GM23248 (cell line): ENCODE data around the gene KATNBL1. TPM values are rescaled to one million over a fixed set of nuclear protein-coding genes. Genes with fewer than 3 reads are reported as not detected.

Experiments used
- DNase-seq: peaks from one replicate; pipeline ENCODE4 v3.0.0-alpha.2; 2015
- H2AFZ ChIP-seq: fragments of 200-600 bp; sonication (generic); 2 replicates; pipeline ENCODE4 v1.6.1; 2016; ENCODE audit warnings: antibody characterized with exemption
- H3F3A ChIP-seq: fragments of 200-600 bp; sonication (generic); 2 replicates; pipeline ENCODE4 v1.6.1; 2016; ENCODE audit warnings: mild to moderate bottlenecking, antibody characterized with exemption, mixed run types; ENCODE audit not compliant: insufficient read depth
- H3K27ac ChIP-seq: fragments of 200-600 bp; sonication (generic); 2 replicates; pipeline ENCODE4 v1.5.1; 2016; ENCODE audit warnings: mild to moderate bottlenecking
- H3K27me3 ChIP-seq: fragments of 200-600 bp; sonication (generic); replicated peaks from 2 replicates; pipeline ENCODE4 v1.6.1; 2016; ENCODE audit warnings: mild to moderate bottlenecking; ENCODE audit not compliant: insufficient read depth
- H3K36me3 ChIP-seq: fragments of 200-600 bp; sonication (generic); 2 replicates; pipeline ENCODE4 v1.6.1; 2016; ENCODE audit warnings: low read depth, mild to moderate bottlenecking
- H3K4me1 ChIP-seq: fragments of 200-600 bp; sonication (generic); 2 replicates; pipeline ENCODE4 v1.6.1; 2016; ENCODE audit warnings: mild to moderate bottlenecking; ENCODE audit not compliant: insufficient read depth
- H3K4me2 ChIP-seq: fragments of 200-600 bp; sonication (generic); one replicate; pipeline ENCODE4 v1.6.1; 2016; ENCODE audit warnings: mild to moderate bottlenecking; ENCODE audit not compliant: unreplicated experiment
- H3K4me3 ChIP-seq: fragments of 200-600 bp; sonication (generic); 2 replicates; pipeline ENCODE4 v1.5.1; 2016; ENCODE audit warnings: mild to moderate bottlenecking
- H3K79me2 ChIP-seq: fragments of 200-600 bp; sonication (generic); 2 replicates; pipeline ENCODE4 v1.6.1; 2016; ENCODE audit warnings: mild to moderate bottlenecking; ENCODE audit not compliant: insufficient read depth
- H3K9ac ChIP-seq: fragments of 200-600 bp; sonication (generic); 2 replicates; pipeline ENCODE4 v1.6.1; 2016; ENCODE audit warnings: mild to moderate bottlenecking
- H3K9me2 ChIP-seq: fragments of 200-600 bp; sonication (generic); 2 replicates; pipeline ENCODE4 v1.6.1; 2016; ENCODE audit warnings: mixed run types, mild to moderate bottlenecking, moderate library complexity; ENCODE audit not compliant: insufficient read depth
- H3K9me3 ChIP-seq: fragments of 200-600 bp; sonication (generic); one replicate; pipeline ENCODE4 v1.6.1; 2017; ENCODE audit warnings: low read depth
- H4K20me1 ChIP-seq: fragments of 200-600 bp; sonication (generic); 2 replicates; pipeline ENCODE4 v1.6.0; 2016; ENCODE audit not compliant: insufficient read depth
- EZH2 ChIP-seq: fragments of 200-600 bp; sonication (generic); IDR thresholded peaks from 2 replicates; pipeline ENCODE4 v1.6.1; 2018; ENCODE audit warnings: antibody characterized with exemption, mild to moderate bottlenecking; ENCODE audit not compliant: insufficient read depth, poor library complexity, severe bottlenecking
- EZH2phosphoT487 ChIP-seq: fragments of 200-600 bp; sonication (generic); IDR thresholded peaks from 2 replicates; pipeline ENCODE4 v1.6.1; 2018; ENCODE audit warnings: antibody characterized with exemption, moderate library complexity, mild to moderate bottlenecking, low read depth; ENCODE audit not compliant: insufficient read depth
- WGBS, 2 experiments: methylation state at CpG; one replicate each; pipeline ENCODE4 v1.1.6; 2015 to 2017; ENCODE audit warnings: low lambda C conversion rate in 2 of 2, low coverage in 1 of 2; ENCODE audit errors: missing lambda C conversion rate in 2 of 2; 5-methylcytosine and 5-hydroxymethylcytosine counted together
- in situ Hi-C: fragments of 300-500 bp; cut with MboI; formaldehyde crosslinking; loops from 2 replicates; pipeline ENCODE4 v1.15.0; 2020
- polyA plus RNA-seq: library from polyadenylated mRNA; unstranded; fragments of >200 nt; fragmentation: Nextera tagmentation; extraction: Ambion mirVana; gene quantifications from 2 replicates; pipeline ENCODE4 v1.2.1, GENCODE V29; 2016
- total RNA-seq: library from RNA; depleted of rRNA; stranded (reverse); fragments of >200 nt; shearing (Covaris generic); gene quantifications from 2 replicates; pipeline ENCODE4 v1.2.3, GENCODE V29; 2014

The KATNBL1 gene
- total and polyA plus RNA-seq, 2 experiments from 2014 or later = 39.3 to 51.9 TPM

DNA sequence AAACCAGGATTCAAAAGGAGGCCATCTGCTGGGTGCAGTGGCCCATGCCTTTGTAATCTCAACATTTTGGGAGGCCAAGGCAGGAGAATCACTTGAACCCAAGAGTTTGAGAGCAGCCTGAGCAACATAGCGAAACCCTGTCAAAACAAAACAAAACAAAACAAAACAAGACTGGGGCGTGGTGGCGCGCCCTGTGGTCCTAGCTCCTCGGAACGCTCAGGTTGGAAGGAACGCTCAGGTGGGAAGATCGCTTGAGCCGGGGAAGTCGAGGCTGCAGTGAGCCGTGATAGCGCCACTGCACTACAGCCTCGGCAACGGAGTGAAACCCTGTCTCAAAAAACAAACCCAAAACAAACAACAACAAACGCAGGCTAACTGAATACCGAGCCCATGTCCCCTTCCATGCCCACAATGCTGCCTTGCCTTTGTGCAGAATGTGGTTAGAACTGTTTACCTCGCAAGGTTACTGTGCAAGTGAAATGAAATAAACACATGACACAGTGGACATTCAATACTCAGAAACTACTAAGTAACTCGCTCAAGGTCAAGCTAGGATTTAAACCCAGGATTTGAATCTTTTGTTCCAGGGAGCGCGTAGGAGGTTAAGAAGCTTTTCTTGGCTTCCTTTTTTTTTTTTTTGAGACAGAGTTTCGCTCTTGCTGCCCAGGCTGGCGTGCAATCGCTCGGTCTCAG is 14.2 kb upstream of the KATNBL1 start:
- H3K4me2 ChIP-seq = peak overlapping the region; percentile 88
- in situ Hi-C loops = no loop called here
- peak; percentile 38 for DNase-seq

DNA sequence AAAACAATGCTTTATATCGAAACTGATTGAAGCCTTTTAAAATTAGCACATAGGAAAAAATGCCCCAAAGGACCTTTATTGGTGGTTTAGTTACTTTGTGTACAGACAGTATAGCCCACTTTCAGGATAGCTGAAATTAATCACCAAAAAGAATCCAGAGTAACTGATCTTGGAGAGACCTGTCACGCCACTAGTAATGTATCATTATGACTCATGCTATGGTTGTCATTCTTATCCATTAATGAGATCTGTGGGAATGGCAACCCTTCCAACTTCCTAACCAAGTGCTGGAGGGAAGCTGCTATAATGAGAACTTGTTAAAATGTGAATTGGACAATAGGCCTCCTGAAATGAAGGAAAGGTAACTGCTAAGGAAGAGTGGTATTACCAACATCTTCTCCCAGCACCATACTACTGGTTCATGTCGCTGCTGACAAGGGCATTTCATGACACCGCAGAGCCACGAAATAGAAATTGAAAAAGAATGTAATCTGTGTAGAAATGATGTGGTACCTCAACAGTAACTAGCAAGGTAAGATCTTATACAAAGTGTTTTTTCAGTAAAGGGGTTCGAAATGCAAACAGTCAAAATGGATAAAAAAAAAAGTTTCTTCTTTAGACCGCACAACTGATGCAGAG is 7.8 kb upstream of the KATNBL1 start:
- 83 to 85% methylated on average over 7 of the region's 7 CpGs for WGBS, 2 experiments
- DNase-seq = peak; percentile 67

More for the DNA sequence above, 14.2 kb upstream of the KATNBL1 start:
- peak overlapping the region; percentile 87 for H3K27ac ChIP-seq
- peak overlapping the region; percentile 100 for H3K4me3 ChIP-seq
- no peaks in the 10 kb centered on the region for H3K9me3 ChIP-seq
- 45 to 49% methylated on average over 23 to 24 of the region's 24 CpGs for WGBS, 2 experiments
- H3K9me2 ChIP-seq = no peaks in the 10 kb centered on the region
- no peaks in the 10 kb centered on the region for H3K27me3 ChIP-seq
- H3K9ac ChIP-seq = peak overlapping the region; percentile 99
- peak overlapping the region; percentile 98 for H2AFZ ChIP-seq
- no peaks in the 10 kb centered on the region for H4K20me1 ChIP-seq
- no peaks in the 10 kb centered on the region for H3K36me3 ChIP-seq
- H3F3A ChIP-seq = no peaks in the 10 kb centered on the region
- TF ChIP-seq EZH2phosphoT487 (no peak), EZH2 (no peak)
- H3K79me2 ChIP-seq = peaks cover 38% of the 10 kb centered on the region
- peaks cover 11% of the 10 kb centered on the region for H3K4me1 ChIP-seq

DNA sequence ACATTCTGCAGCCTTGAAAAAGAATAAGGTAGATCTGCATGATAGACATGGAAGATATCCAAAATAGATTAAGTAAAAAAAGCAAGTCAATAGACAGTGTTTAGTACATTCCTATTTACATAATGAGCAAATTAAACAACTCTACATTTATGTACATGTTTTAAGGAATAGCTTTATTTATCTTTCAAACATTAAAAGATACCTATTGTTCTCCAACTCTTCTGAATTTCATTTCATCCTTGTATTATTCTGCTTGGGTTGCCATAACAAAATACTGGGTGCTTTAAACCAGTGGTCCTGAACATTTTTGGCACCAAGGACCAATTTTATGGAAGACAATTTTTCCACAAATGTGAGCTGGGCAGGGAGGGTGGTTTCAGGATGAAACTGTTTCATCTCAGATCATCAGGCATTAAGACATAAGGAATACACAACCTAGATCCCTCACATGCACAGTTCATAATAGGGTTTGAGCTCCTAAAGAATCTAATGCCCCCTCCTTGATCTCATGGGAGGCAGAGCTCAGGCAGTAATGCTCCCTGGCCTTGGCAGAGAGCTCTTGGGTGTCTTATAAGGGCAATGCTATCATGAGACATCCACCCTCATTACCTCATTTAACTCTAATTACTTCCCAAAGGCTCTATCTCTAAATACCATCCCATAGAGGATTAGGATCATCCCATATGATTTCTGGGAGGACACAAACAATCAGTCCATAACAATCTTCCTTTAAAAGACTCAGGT is 6.8 kb upstream of the KATNBL1 start:
- Histone ChIP-seq H4K20me1 (no peaks in the 10 kb centered on the region), H3K27ac (no peak overlapping the region), H3K9me3 (no peaks in the 10 kb centered on the region), H3F3A (peaks cover 12% of the 10 kb centered on the region; the same call in 1 of the 2 replicates), H3K9ac (no peak overlapping the region), H3K4me1 (peaks cover 10% of the 10 kb centered on the region), H3K4me3 (no peak overlapping the region), H3K27me3 (no peaks in the 10 kb centered on the region), H3K36me3 (no peaks in the 10 kb centered on the region), H2AFZ (no peak overlapping the region), H3K79me2 (no peaks in the 10 kb centered on the region), H3K9me2 (no peaks in the 10 kb centered on the region), H3K4me2 (no peak overlapping the region)
- no peak for TF ChIP-seq EZH2phosphoT487
- no peak for DNase-seq
- in situ Hi-C loops = loop anchor here (10.0 kb wide), 1 partner anchor 112 kb away; the partner anchor contains the start of genes EMC7 and PGBD4

More for the DNA sequence above, 7.8 kb upstream of the KATNBL1 start:
- Histone ChIP-seq H3K4me2 (no peak overlapping the region), H3K27me3 (no peaks in the 10 kb centered on the region), H3K9me3 (no peaks in the 10 kb centered on the region), H3K27ac (no peak overlapping the region), H3K9me2 (no peaks in the 10 kb centered on the region), H3F3A (peaks cover 12% of the 10 kb centered on the region; the same call in 1 of the 2 replicates), H3K9ac (no peak overlapping the region), H3K4me3 (no peak overlapping the region), H4K20me1 (no peaks in the 10 kb centered on the region), H3K79me2 (no peaks in the 10 kb centered on the region), H3K36me3 (no peaks in the 10 kb centered on the region), H2AFZ (no peak overlapping the region), H3K4me1 (peaks cover 10% of the 10 kb centered on the region)
- in situ Hi-C loops = loop anchor here (10.0 kb wide), 1 partner anchor 113 kb away; the partner anchor contains the start of genes EMC7 and PGBD4
- TF ChIP-seq EZH2phosphoT487 (no peak), EZH2 (no peak)

DNA sequence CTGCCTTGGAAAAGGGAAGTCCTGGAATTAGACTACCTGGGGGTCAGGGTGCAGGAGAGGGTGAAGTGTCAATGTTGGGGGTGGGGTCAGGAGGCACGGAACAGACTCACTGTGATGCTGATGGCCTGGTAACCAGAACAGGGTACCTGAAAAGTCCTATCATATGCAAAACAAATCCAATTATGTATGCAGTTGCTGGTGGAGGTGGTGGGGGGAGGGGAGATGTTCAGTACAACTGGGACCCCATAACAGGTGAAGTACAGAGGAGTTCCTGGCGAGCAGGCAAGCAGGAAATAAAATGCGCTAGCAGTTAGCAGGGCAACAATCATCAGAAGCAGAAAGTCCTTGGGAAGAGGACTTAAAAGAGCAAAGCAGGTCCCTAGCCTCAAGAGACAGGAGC is 4.2 kb upstream of the KATNBL1 start:
- no peak overlapping the region for H3K9ac ChIP-seq
- peaks cover 14% of the 10 kb centered on the region for H3F3A ChIP-seq
- H3K4me3 ChIP-seq = no peak overlapping the region
- no peaks in the 10 kb centered on the region for H3K9me2 ChIP-seq
- H4K20me1 ChIP-seq = no peaks in the 10 kb centered on the region
- peaks cover 10% of the 10 kb centered on the region for H3K4me1 ChIP-seq
- H3K79me2 ChIP-seq = peaks cover 3% of the 10 kb centered on the region
- H2AFZ ChIP-seq = no peak overlapping the region
- no peak overlapping the region for H3K4me2 ChIP-seq
- no peak overlapping the region for H3K27ac ChIP-seq
- WGBS, 2 experiments = 17 to 24% methylated on average over 3 of the region's 3 CpGs
- no peaks in the 10 kb centered on the region for H3K36me3 ChIP-seq
- no peaks in the 10 kb centered on the region for H3K9me3 ChIP-seq
- in situ Hi-C loops = loop anchor here (10.0 kb wide), 1 partner anchor 109 kb away; the partner anchor contains the start of genes EMC7 and PGBD4
- DNase-seq = no peak
- H3K27me3 ChIP-seq = no peaks in the 10 kb centered on the region
- TF ChIP-seq EZH2phosphoT487 (no peak), EZH2 (no peak)
